GM10266 (cell line): ENCODE measurements around the gene LYRM1.
A peak's percentile ranks its signal among the peaks of the same experiment; 100 is the strongest.

Experiments
- DNase-seq: peaks from one replicate; pipeline ENCODE4 v3.0.0; 2012; ENCODE audit errors: extremely low spot score
- CTCF ChIP-seq: IDR thresholded peaks from 2 replicates; pipeline ENCODE4 v1.5.1; 2012; ENCODE audit warnings: mild to moderate bottlenecking, low read depth; ENCODE audit not compliant: control insufficient read depth, insufficient read depth; ENCODE audit errors: missing control alignments

Gene LYRM1

DNA sequence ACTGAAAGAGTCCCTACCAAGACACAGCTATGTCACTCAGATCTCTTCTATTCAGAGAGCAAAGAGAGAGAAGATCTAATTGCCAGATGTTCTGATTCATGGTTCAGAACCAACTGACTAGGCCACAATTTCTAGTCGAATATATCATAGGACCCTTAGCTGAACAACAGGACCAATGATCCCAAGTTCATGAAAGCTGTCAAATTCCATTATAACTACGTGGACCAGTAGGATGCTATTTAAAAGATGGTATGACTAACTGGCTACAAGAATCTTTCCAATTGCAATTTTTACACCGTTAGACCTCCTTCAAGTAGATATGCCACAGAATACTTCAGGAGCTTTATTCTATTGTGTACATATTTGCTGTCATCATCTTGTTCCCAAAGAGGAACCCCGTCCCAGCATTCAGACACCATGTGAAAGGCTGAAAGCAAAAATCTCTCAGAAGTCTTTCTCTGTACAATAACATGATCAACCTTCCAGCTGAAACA lies 26.4 kb upstream of the LYRM1 start:
- no peak for DNase-seq
- no peak for TF ChIP-seq CTCF

GRCh38 chr16:20875355-20875650 lies 25.3 kb upstream of the LYRM1 start:
- no peak for DNase-seq
- TF ChIP-seq CTCF: no peak

GRCh38 chr16:20878682-20879147 lies 21.9 kb upstream of the LYRM1 start:
- no peak for TF ChIP-seq CTCF
- DNase-seq: no peak

DNA sequence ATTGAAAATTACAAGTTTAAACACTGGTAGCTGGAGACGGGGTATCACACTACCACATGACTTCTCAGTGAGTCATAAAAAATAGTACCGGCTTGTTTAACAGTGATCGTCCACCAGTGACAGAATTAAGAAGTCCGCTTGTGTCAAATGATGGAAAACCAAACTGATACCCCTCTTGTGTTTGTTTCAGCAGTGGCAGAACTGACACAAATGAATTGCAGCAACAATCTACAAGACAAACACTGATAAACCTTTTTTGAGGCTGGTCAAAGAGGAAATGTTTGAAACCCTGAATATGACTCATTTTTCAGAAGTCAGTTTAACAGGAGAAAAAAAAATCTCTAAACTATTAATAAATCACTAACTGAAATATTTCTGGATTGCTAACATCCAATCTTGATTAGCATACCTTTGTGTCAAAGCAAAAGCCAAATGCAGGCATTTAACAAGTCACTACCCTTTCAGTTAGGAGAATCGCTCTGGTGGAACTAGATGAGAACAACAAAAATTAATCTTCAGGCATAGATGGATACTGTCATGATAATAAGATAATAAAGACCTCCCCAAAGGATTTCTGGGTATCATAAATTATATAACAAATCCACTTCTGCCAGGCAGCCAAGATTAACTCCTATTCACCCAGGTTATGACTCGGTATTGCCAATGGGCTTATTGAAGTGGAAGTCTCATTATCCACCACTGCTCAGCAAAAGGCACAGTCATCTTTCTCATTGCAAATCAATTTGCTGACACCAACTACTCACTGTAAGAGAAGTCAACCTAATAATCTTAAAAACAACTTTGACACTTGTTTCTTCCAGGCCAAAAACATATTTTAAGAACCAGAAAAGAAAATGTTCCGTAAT lies 21.2 kb upstream of the LYRM1 start:
- TF ChIP-seq CTCF: no peak

DNA sequence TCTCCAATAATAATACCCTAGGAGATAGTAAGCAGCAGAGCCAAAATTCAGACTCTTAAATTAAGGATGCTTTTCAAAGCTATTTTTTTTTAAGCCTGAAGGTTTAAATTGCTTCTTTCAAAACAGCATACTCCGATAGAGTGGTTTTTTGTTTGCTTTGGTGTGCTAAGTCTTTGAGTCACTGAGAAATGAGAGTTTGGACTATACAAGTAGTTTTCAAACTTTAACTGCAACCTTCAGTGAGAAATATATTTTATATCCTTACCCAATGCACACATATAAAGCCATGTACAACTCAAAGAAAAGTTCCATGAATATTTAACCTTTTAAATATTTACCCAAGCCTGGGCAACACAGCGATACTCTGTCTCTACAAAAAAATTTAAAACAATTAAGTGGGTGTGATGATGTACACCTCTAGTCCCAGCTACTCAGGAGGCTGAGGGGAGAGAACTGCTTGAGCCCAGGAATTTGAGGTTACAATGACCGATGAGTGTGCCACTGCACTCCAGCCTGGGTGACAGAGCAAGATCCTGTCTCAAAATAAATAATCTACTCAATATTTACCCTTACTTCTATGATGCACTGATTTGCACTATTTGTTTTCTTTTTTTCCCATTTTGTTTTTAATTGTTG lies 19.6 kb upstream of the LYRM1 start:
- no peak for TF ChIP-seq CTCF
- no peak for DNase-seq

More for the DNA sequence above, 21.2 kb upstream of the LYRM1 start:
- DNase-seq: peak; percentile 28

DNA sequence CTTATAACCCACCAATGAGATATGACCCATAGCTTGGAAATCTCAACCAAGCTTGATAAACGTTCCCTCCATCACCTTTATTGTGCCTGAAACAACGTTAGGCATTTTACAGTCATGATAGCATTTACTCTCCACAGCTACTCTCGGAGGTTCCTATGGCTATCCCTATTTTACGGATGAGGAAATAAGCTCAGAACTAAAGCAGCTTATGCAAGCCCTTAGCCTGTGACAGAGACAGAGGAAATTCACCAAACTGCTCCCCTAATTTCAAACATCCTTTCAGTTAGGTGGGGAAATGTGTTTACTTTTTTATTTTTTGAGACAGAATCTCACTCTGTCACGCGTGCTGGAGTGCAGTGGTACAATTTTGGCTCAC lies 19.1 kb upstream of the LYRM1 start:
- DNase-seq: no peak
- TF ChIP-seq CTCF: no peak
